ENCODE data around the gene PEX11A. TPM values are rescaled to one million over a fixed set of nuclear protein-coding genes. Genes with fewer than 3 reads are reported as not detected.

Gene PEX11A
- total and polyA plus RNA-seq, 2 donors (not counting 3 experiments of a cell fraction or from before 2014, with no cell fraction given): 3.2 to 4.4 TPM

- Histone ChIP-seq H3K4me3 (replicated peaks in 1 of 3; ENCODE audit: insufficient read depth in 1 of 3, low read depth in 1 of 3, low read length in 3 of 3) (no peak overlapping the region), H2AFZ (ENCODE audit: low read depth, low read length) (peak overlapping the region; percentile 92), H3K4me1 (ENCODE audit: control insufficient read depth, extremely low read depth, insufficient read depth, low read length) (peaks cover 20% of the 10 kb centered on the region), H3K27me3 (ENCODE audit: control insufficient read depth in 2 of 2, insufficient read depth in 2 of 2, low read length in 2 of 2) (no peaks in the 10 kb centered on the region), H3K9ac (replicated peaks; ENCODE audit: extremely low read depth, insufficient read depth, low read length) (peak overlapping the region; percentile 54), H3K36me3 (ENCODE audit: control insufficient read depth in 2 of 2, extremely low read depth in 1 of 2, insufficient read depth in 2 of 2, low read length in 2 of 2) (no peaks in the 10 kb centered on the region), H3K9me1 (replicated peaks; ENCODE audit: control insufficient read depth, extremely low read depth, insufficient read depth, low read length) (no peaks in the 10 kb centered on the region), H4K20me1 (replicated peaks; ENCODE audit: control insufficient read depth, extremely low read depth, insufficient read depth, low read length) (no peaks in the 10 kb centered on the region), H3K9me3 (replicated peaks; ENCODE audit: control insufficient read depth, insufficient read depth, low read length) (no peaks in the 10 kb centered on the region), H3K27ac (ENCODE audit: insufficient read depth, low read depth, low read length) (no peak overlapping the region), H3K79me2 (ENCODE audit: control insufficient read depth, insufficient read depth, low read length) (no peaks in the 10 kb centered on the region), H3K4me2 (ENCODE audit: insufficient read depth, low read length) (no peak overlapping the region)
- intact Hi-C loops (cut with micrococcal nuclease) (no loop called here), dilution Hi-C loops (cut with MboI; ENCODE audit: extremely low pct_ligation_motif_present, low sequenced_read_pairs) (no loop called here)
- DNase-seq (ENCODE audit: low read depth, low spot score): no peak
- BruUV-seq (replicated peaks): no TSS peak
- no peak for TF ChIP-seq JUN (IDR thresholded peaks at IDR 0.05; ENCODE audit: borderline replicate concordance, insufficient read depth, insufficient read length, low read depth)
- TF ChIP-seq GATA2 (IDR thresholded peaks at IDR 0.05; ENCODE audit: insufficient read depth, insufficient read length, low read depth, low read length): no peak
- no peak for TF ChIP-seq POLR2AphosphoS5 (IDR thresholded peaks at IDR 0.05; ENCODE audit: insufficient read depth, low read depth, low read length)
- no peak for TF ChIP-seq MYC (IDR thresholded peaks at IDR 0.05; ENCODE audit: low read depth, low read length)
- TF ChIP-seq MAX (IDR thresholded peaks at IDR 0.05; ENCODE audit: insufficient read depth, insufficient read length): no peak
- no peak for TF ChIP-seq POLR2A (IDR thresholded peaks at IDR 0.05; ENCODE audit: low read depth, low read length)
- TF ChIP-seq CTCF (IDR thresholded peaks at IDR 0.05; ENCODE audit: extremely low read depth in 1 of 2, insufficient read depth in 1 of 2, low read depth in 1 of 2, low read length in 2 of 2): no peak
- TF ChIP-seq EZH2 (IDR thresholded peaks at IDR 0.05; ENCODE audit: borderline replicate concordance, low read depth, low read length, severe bottlenecking): no peak
- TF ChIP-seq FOS (IDR thresholded peaks at IDR 0.05; ENCODE audit: borderline replicate concordance, insufficient read depth, low read length): no peak
- FAIRE-seq: no peak
- CTCF ChIA-PET: interaction anchor here (1.4 to 1.5 kb wide), 2 partner anchors 12 to 246 kb away, joined by 3 read pairs; partner anchors contain the start of genes ARPIN and KIF7
- POLR2A ChIA-PET: no interaction called here
Measured at GRCh38 chr15:89666184-89666857, 24.2 kb downstream of the PEX11A start.
